Hepatocyte (in vitro differentiated cells): ENCODE results near the gene PRKCA. TPM values are rescaled to one million over a fixed set of nuclear protein-coding genes. Genes with fewer than 3 reads are reported as not detected.

Source experiments
- DNase-seq: peaks from one replicate; pipeline ENCODE4 v3.0.0-alpha.2; 2016; ENCODE audit warnings: low spot score
- H2AFZ ChIP-seq: fragments of 200-600 bp; sonication (generic); 2 replicates; pipeline ENCODE4 v1.6.0; 2016; ENCODE audit warnings: antibody characterized with exemption, mild to moderate bottlenecking
- H3K27ac ChIP-seq: fragments of 200-600 bp; sonication (generic); 2 replicates; pipeline ENCODE4 v1.5.1; 2016; ENCODE audit warnings: mild to moderate bottlenecking
- H3K27me3 ChIP-seq: fragments of 200-600 bp; sonication (generic); 2 replicates; pipeline ENCODE4 v1.6.1; 2016
- H3K36me3 ChIP-seq: fragments of 200-600 bp; sonication (generic); replicated peaks from 2 replicates; pipeline ENCODE4 v1.5.1; 2016; ENCODE audit warnings: low read depth; ENCODE audit not compliant: insufficient read depth
- H3K4me1 ChIP-seq: fragments of 200-600 bp; sonication (generic); 2 replicates; pipeline ENCODE4 v1.5.1; 2016; ENCODE audit warnings: mild to moderate bottlenecking, moderate library complexity; ENCODE audit not compliant: insufficient read depth
- H3K4me2 ChIP-seq: fragments of 200-600 bp; sonication (generic); 2 replicates; pipeline ENCODE4 v1.6.0; 2016
- H3K4me3 ChIP-seq: fragments of 200-600 bp; sonication (generic); 2 replicates; pipeline ENCODE4 v1.5.1; 2016; ENCODE audit warnings: mild to moderate bottlenecking
- H3K79me2 ChIP-seq: fragments of 200-600 bp; sonication (generic); 2 replicates; pipeline ENCODE4 v1.6.0; 2017; ENCODE audit warnings: mild to moderate bottlenecking
- H3K9me2 ChIP-seq: fragments of 200-600 bp; sonication (generic); replicated peaks from 2 replicates; pipeline ENCODE4 v1.6.0; 2017; ENCODE audit warnings: mild to moderate bottlenecking; ENCODE audit not compliant: insufficient read depth
- H3K9me3 ChIP-seq: fragments of 200-600 bp; sonication (generic); 2 replicates; pipeline ENCODE4 v1.5.1; 2016; ENCODE audit warnings: low read depth, mild to moderate bottlenecking
- H4K20me1 ChIP-seq: fragments of 200-600 bp; sonication (generic); 2 replicates; pipeline ENCODE4 v1.6.0; 2016; ENCODE audit warnings: mild to moderate bottlenecking; ENCODE audit not compliant: insufficient read depth, poor library complexity, severe bottlenecking
- CTCF ChIP-seq: fragments of 200-600 bp; sonication (generic); IDR thresholded peaks from 2 replicates; pipeline ENCODE4 v1.5.1; 2016; ENCODE audit warnings: antibody characterized with exemption, mild to moderate bottlenecking; ENCODE audit not compliant: poor library complexity
- EZH2 ChIP-seq: fragments of 200-600 bp; sonication (generic); IDR thresholded peaks from 2 replicates; pipeline ENCODE4 v1.6.1; 2016; ENCODE audit warnings: antibody characterized with exemption, mild to moderate bottlenecking, borderline replicate concordance
- EZH2phosphoT487 ChIP-seq: fragments of 200-600 bp; sonication (generic); IDR thresholded peaks from one replicate; pipeline ENCODE4 v1.6.1; 2018; ENCODE audit warnings: antibody characterized with exemption, mild to moderate bottlenecking, low read depth, moderate library complexity; ENCODE audit not compliant: unreplicated experiment, severe bottlenecking
- WGBS: methylation state at CpG from one replicate; pipeline ENCODE4 v1.1.6; 2016; ENCODE audit warnings: low lambda C conversion rate; ENCODE audit errors: missing lambda C conversion rate; 5-methylcytosine and 5-hydroxymethylcytosine counted together
- microRNA counts: library from miRNA; unstranded; fragments of <30 nt; microRNA quantifications from one replicate; lab custom pipeline; 2017
- microRNA-seq: library from miRNA; unstranded; fragments of <30 nt; microRNA quantifications from one replicate; pipeline ENCODE4, GENCODE V29; 2017
- polyA plus RNA-seq: library from polyadenylated mRNA; unstranded; fragments of >200 nt; fragmentation: Nextera tagmentation; extraction: Ambion mirVana; gene quantifications from 2 replicates; pipeline ENCODE4 v1.2.1, GENCODE V29; 2016
- small RNA-seq: library from RNA; depleted of rRNA; stranded (forward); fragments of <200 nt; gene quantifications from one replicate; pipeline ENCODE3, GENCODE V24; 2014
- total RNA-seq: library from RNA; depleted of rRNA; stranded (reverse); fragments of >200 nt; gene quantifications from 2 replicates; pipeline ENCODE4 v1.2.3, GENCODE V29; 2014

Gene PRKCA
- total and polyA plus RNA-seq, 2 experiments from 2014 or later = 5.9 to 18.5 TPM

DNA sequence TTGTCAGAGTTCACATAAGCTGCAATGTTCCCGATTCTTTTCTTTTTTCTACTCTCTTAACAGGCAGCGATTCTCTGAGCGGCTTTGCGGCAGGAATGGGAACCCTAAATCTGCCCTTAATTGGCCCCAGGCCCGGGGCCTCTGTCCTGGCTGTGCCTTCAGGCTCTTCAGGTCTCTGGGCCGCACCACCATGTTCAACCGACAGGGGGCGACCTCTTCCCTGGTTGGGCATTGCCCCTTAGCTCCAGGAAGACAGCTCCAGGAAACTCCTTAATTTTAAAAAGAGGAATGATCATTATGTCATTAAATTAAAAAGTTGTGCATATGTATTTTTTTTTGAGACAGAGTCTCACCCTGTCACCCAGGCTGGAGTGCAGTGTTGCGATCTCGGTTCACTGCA is 552.8 kb downstream of the PRKCA start:
- TF ChIP-seq CTCF = no peak
- no peaks in the 10 kb centered on the region for H4K20me1 ChIP-seq
- 79% methylated on average over 10 of the region's 10 CpGs for WGBS
- H3K4me3 ChIP-seq = no peak overlapping the region
- H3K27me3 ChIP-seq = no peaks in the 10 kb centered on the region
- no peaks in the 10 kb centered on the region for H3K79me2 ChIP-seq
- no peak overlapping the region for H2AFZ ChIP-seq
- no peaks in the 10 kb centered on the region for H3K36me3 ChIP-seq
- no peak overlapping the region for H3K27ac ChIP-seq
- H3K9me2 ChIP-seq = no peaks in the 10 kb centered on the region
- H3K9me3 ChIP-seq = no peaks in the 10 kb centered on the region
- DNase-seq = no peak
- H3K4me1 ChIP-seq = no peaks in the 10 kb centered on the region
- H3K4me2 ChIP-seq = no peak overlapping the region

GRCh38 chr17:66858226-66859083 is 556.0 kb downstream of the PRKCA start:
- DNase-seq = no peak
- H3K79me2 ChIP-seq = no peaks in the 10 kb centered on the region
- H2AFZ ChIP-seq = no peak overlapping the region
- H4K20me1 ChIP-seq = no peaks in the 10 kb centered on the region
- no peaks in the 10 kb centered on the region for H3K9me2 ChIP-seq
- H3K27me3 ChIP-seq = no peaks in the 10 kb centered on the region
- TF ChIP-seq EZH2 (no peak), EZH2phosphoT487 (no peak), CTCF (no peak)
- H3K27ac ChIP-seq = no peak overlapping the region
- no peaks in the 10 kb centered on the region for H3K9me3 ChIP-seq
- no peak overlapping the region for H3K4me2 ChIP-seq
- 93% methylated on average over 12 of the region's 12 CpGs for WGBS
- H3K4me1 ChIP-seq = no peaks in the 10 kb centered on the region
- no peak overlapping the region for H3K4me3 ChIP-seq
- no peaks in the 10 kb centered on the region for H3K36me3 ChIP-seq

- DNase-seq = no peak
- no peak for TF ChIP-seq EZH2phosphoT487
- 87% methylated on average over 8 of the region's 8 CpGs for WGBS
These were observed 556.9 kb downstream of the PRKCA start for GRCh38 chr17:66859353-66859752.

GRCh38 chr17:66860204-66860603 is 557.8 kb downstream of the PRKCA start:
- Histone ChIP-seq H3K4me1 (no peaks in the 10 kb centered on the region), H3K36me3 (no peaks in the 10 kb centered on the region), H4K20me1 (no peaks in the 10 kb centered on the region), H3K27ac (no peak overlapping the region), H3K4me2 (no peak overlapping the region), H3K79me2 (no peaks in the 10 kb centered on the region), H3K9me2 (no peaks in the 10 kb centered on the region), H3K4me3 (no peak overlapping the region), H2AFZ (no peak overlapping the region), H3K9me3 (no peaks in the 10 kb centered on the region), H3K27me3 (no peaks in the 10 kb centered on the region)
- WGBS = 75% methylated on average over 3 of the region's 3 CpGs
- no peak for TF ChIP-seq EZH2phosphoT487
- DNase-seq = no peak

More at GRCh38 chr17:66859353-66859752, 556.9 kb downstream of the PRKCA start:
- no peaks in the 10 kb centered on the region for H3K79me2 ChIP-seq
- H3K36me3 ChIP-seq = no peaks in the 10 kb centered on the region
- no peaks in the 10 kb centered on the region for H3K9me3 ChIP-seq
- H3K27me3 ChIP-seq = no peaks in the 10 kb centered on the region
- H4K20me1 ChIP-seq = no peaks in the 10 kb centered on the region
- no peaks in the 10 kb centered on the region for H3K4me1 ChIP-seq
- H3K4me2 ChIP-seq = no peak overlapping the region
- H3K4me3 ChIP-seq = no peak overlapping the region
- no peak overlapping the region for H2AFZ ChIP-seq
- H3K9me2 ChIP-seq = no peaks in the 10 kb centered on the region
- H3K27ac ChIP-seq = no peak overlapping the region

MicroRNAs encoded within 50 kb of the gene (microRNA counts, 767-probe panel; counts per million panel counts)
- not detected for microRNA hsa-miR-634 (lab: Ali Mortazavi, UCI)

Small RNA genes lying within 50 kb of the gene (microRNA-seq; reads per million reads assigned to microRNA genes)
- not detected for gene MIR634

Small RNA genes lying within 50 kb of the gene (small RNA-seq; reads per million reads assigned to genes)
- gene MIR634 = not detected
- gene RN7SL735P = not detected
- 0.09 reads per million for gene RNA5SP444
- not detected for gene RNA5SP445
- gene RNU6-928P = not detected

Other genes with a start within 250 kb of the PRKCA start
- 6.1 and 9.7 TPM in 2 replicates for gene CEP112, start 110.5 kb upstream of the PRKCA start, total RNA-seq
- 7.1 and 8.8 TPM in 2 replicates for gene CEP112, start 110.5 kb upstream of the PRKCA start, polyA plus RNA-seq
- gene APOH, start 73.2 kb upstream of the PRKCA start, total RNA-seq = 449 and 502 TPM in 2 replicates
- 202 and 374 TPM in 2 replicates for gene APOH, start 73.2 kb upstream of the PRKCA start, polyA plus RNA-seq